ENCODE results near the gene AGER. TPM values are rescaled to one million over a fixed set of nuclear protein-coding genes. Genes with fewer than 3 reads are reported as not detected.
A peak's percentile ranks its signal among the peaks of the same experiment; 100 is the strongest.

AGER gene
- total RNA-seq, 2 donors from 2014 or later, result 3.0 to 4.9 TPM

- Histone ChIP-seq H3K4me3 (no peak overlapping the region), H3K9me3 (no peaks in the 10 kb centered on the region), H3K27me3 (no peaks in the 10 kb centered on the region), H3K36me3 (replicated peaks in 1 of 2; ENCODE audit: insufficient read depth in 1 of 2, low read depth in 2 of 2) (peaks cover 0 to 6% of the 10 kb centered on the region in 2 donors), H3K4me1 (peaks cover 32% of the 10 kb centered on the region), H3K27ac (peak overlapping the region in 2 of 4 donors; percentile 12 to 13)
- ATAC-seq (no peak), DNase-seq (no peak)
- 87 to 88% methylated on average over 15 of the region's 15 CpGs for WGBS, 2 donors
- TF ChIP-seq POLR2A (IDR thresholded peaks at IDR 0.05), result no peak
- no peak for TF ChIP-seq CTCF (IDR thresholded peaks at IDR 0.05)
- intact Hi-C loops (cut with DNase I), result no loop called here
Observed at GRCh38 chr6:32183483-32184083, 470 bp downstream of the AGER start.

- H3K36me3 ChIP-seq (replicated peaks in 1 of 2; ENCODE audit: insufficient read depth in 1 of 2, low read depth in 2 of 2), result peaks cover 0 to 6% of the 10 kb centered on the region in 2 donors
- 67 to 82% methylated on average over 3 of the region's 3 CpGs for WGBS, 2 donors
- H3K4me1 ChIP-seq, result peaks cover 26% of the 10 kb centered on the region
- no peak for TF ChIP-seq POLR2A (IDR thresholded peaks at IDR 0.05)
- no peak for TF ChIP-seq CTCF (IDR thresholded peaks at IDR 0.05)
- H3K27ac ChIP-seq, result peak overlapping the region in 1 of 4 donors; percentile 13
- ATAC-seq (no peak), DNase-seq (no peak)
- H3K4me3 ChIP-seq, result no peak overlapping the region
- intact Hi-C loops (cut with DNase I), result no loop called here
- H3K27me3 ChIP-seq, result no peaks in the 10 kb centered on the region
- no peaks in the 10 kb centered on the region for H3K9me3 ChIP-seq
Observed at GRCh38 chr6:32183030-32183429, 1.0 kb downstream of the AGER start.

- Histone ChIP-seq H3K4me1 (peaks cover 26% of the 10 kb centered on the region), H3K27me3 (no peaks in the 10 kb centered on the region), H3K36me3 (replicated peaks in 1 of 2; ENCODE audit: insufficient read depth in 1 of 2, low read depth in 2 of 2) (peaks cover 0 to 6% of the 10 kb centered on the region in 2 donors), H3K27ac (no peak overlapping the region), H3K9me3 (no peaks in the 10 kb centered on the region), H3K4me3 (no peak overlapping the region)
- 85 to 97% methylated on average over 10 of the region's 10 CpGs for WGBS, 2 donors
- no peak for DNase-seq
- no peak for TF ChIP-seq CTCF (IDR thresholded peaks at IDR 0.05)
- no peak for ATAC-seq
- intact Hi-C loops (cut with DNase I), result no loop called here
Observed at GRCh38 chr6:32182555-32182981, 1.5 kb downstream of the AGER start.

DNA sequence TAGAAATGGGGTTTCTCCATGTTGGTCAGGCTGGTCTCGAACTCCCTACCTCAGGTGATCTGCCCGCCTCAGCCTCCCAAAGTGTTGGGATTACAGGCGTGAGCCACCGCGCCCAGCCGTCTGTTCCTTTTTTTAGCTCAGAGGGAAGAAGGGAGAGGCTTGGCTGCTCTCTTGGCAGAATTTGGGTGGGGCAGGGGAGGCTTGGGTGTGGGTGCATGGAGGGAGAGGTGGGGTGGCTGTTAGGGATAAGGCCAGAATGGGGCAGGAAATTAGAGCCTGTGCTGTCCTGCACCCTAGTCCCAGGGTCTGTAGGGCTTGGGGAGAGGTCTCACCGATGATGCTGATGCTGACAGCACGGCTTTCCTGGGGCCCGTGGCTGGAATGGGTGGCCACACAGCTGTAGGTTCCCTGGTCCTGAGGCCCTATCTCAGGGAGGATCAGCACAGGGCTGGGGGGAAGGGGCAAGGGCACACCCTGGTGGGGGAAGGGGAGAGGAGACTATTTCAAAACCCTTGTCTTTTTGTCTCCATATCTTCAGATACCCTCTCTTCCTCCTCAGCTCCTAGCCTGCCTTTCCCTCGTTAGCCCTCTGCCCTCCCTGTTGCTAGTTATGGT lies 2.0 kb downstream of the AGER start:
- Histone ChIP-seq H3K27me3 (no peaks in the 10 kb centered on the region), H3K36me3 (replicated peaks in 1 of 2; ENCODE audit: insufficient read depth in 1 of 2, low read depth in 2 of 2) (peaks cover 0 to 6% of the 10 kb centered on the region in 2 donors), H3K4me1 (peaks cover 30% of the 10 kb centered on the region), H3K27ac (no peak overlapping the region), H3K9me3 (no peaks in the 10 kb centered on the region), H3K4me3 (no peak overlapping the region)
- WGBS, 2 donors, result 85 to 89% methylated on average over 7 to 10 of the region's 10 CpGs
- DNase-seq (no peak), ATAC-seq (no peak)
- intact Hi-C loops (cut with DNase I), result no loop called here
- TF ChIP-seq POLR2A (IDR thresholded peaks at IDR 0.05) (no peak), CTCF (IDR thresholded peaks at IDR 0.05) (no peak)
